A549 (cell line): Measurements from ENCODE around the gene ACTR5. TPM values are rescaled to one million over a fixed set of nuclear protein-coding genes. Genes with fewer than 3 reads are reported as not detected.

Experiments
- ATAC-seq, 2 experiments: fragments of 200-7000 bp in 1 of 2; fragments of >200 bp in 1 of 2; cut with Nextera tagmentation in 1 of 2; cut with Tn5 transposase in 1 of 2; 3 replicates each; pipeline versions ENCODE4 v1.8.0 to v1.9.1; 2018 to 2020; ENCODE audit warnings: mild to moderate bottlenecking in 1 of 2, moderate library complexity in 1 of 2
- CTCF ChIA-PET: fragments of 300-600 bp; sonication (Branson Sonifier 250); formaldehyde crosslinking; extraction: SDS; loops from one replicate; lab custom pipeline; 2021; ENCODE audit warnings: antibody characterized with exemption, inconsistent platforms; lab: Yijun Ruan, JAX
- POLR2A ChIA-PET: fragments of 350-600 bp; formaldehyde crosslinking; extraction: SDS; loops from one replicate; lab custom pipeline; 2021; ENCODE audit warnings: antibody characterized with exemption, inconsistent platforms; lab: Yijun Ruan, JAX
- DNase-seq, 2 experiments: peaks; one replicate each; pipeline versions ENCODE4 v3.0.0 to v3.0.0-alpha.2; 2011 to 2016; ENCODE audit warnings: low read depth in 1 of 2, low spot score in 1 of 2
- FAIRE-seq: peaks from 2 replicates; lab custom pipeline; 2011; peaks lifted over from hg19 to GRCh38; lab: Jason Lieb, UNC
- H3K27ac ChIP-seq, 2 experiments: fragments of >200 bp; sonication (Bioruptor Twin); formaldehyde crosslinking; 3 replicates each; pipeline ENCODE4 v1.5.1; 2016 to 2017
- H3K4me1 ChIP-seq: fragments of >200 bp; sonication (Bioruptor Twin); formaldehyde crosslinking; 3 replicates; pipeline ENCODE4 v1.6.1; 2016
- H3K4me2 ChIP-seq: fragments of >200 bp; sonication (Bioruptor Twin); formaldehyde crosslinking; 3 replicates; pipeline ENCODE4 v1.6.1; 2016
- H3K4me3 ChIP-seq: fragments of >200 bp; sonication (Bioruptor Twin); formaldehyde crosslinking; 3 replicates; pipeline ENCODE4 v1.5.1; 2016
- H3K9me3 ChIP-seq: fragments of >200 bp; sonication (Bioruptor Twin); formaldehyde crosslinking; 3 replicates; pipeline ENCODE4 v1.6.1; 2016
- CBX2 ChIP-seq: fragments of 200-600 bp; sonication (generic); IDR thresholded peaks from 2 replicates; pipeline ENCODE4 v1.6.1; 2016; ENCODE audit warnings: low read depth, mild to moderate bottlenecking, borderline replicate concordance
- CBX8 ChIP-seq: fragments of 200-600 bp; sonication (generic); IDR thresholded peaks from 2 replicates; pipeline ENCODE4 v1.6.1; 2016
- CEBPB ChIP-seq, 2 experiments: fragments of >200 bp in 1 of 2; sonication (Bioruptor Twin) in 1 of 2; formaldehyde crosslinking in 1 of 2; IDR thresholded peaks; 2 replicates each; pipeline ENCODE4 v1.6.1; 2012 to 2016
- CHD2 ChIP-seq: fragments of 150-350 bp; IDR thresholded peaks from 2 replicates; pipeline ENCODE4 v1.6.1; 2014; ENCODE audit warnings: low read length; ENCODE audit not compliant: partially characterized antibody
- EHF ChIP-seq: fragments of 250-450 bp; sonication (Bioruptor Pico); IDR thresholded peaks from 2 replicates; pipeline ENCODE4 v1.5.0; 2020; ENCODE audit warnings: mild to moderate bottlenecking
- FOXS1 ChIP-seq: fragments of 250-450 bp; sonication (Bioruptor Pico); IDR thresholded peaks from 2 replicates; pipeline ENCODE4 v1.5.0; 2020; ENCODE audit warnings: mild to moderate bottlenecking, moderate library complexity
- GATA3 ChIP-seq: IDR thresholded peaks from 2 replicates; pipeline ENCODE4 v1.6.1; 2012; ENCODE audit warnings: borderline replicate concordance
- HDAC2 ChIP-seq: fragments of 200-600 bp; sonication (generic); IDR thresholded peaks from 2 replicates; pipeline ENCODE4 v1.6.1; 2016
- HEYL ChIP-seq: fragments of 250-450 bp; sonication (Bioruptor Pico); IDR thresholded peaks from 2 replicates; pipeline ENCODE4 v1.8.0; 2021; ENCODE audit warnings: mild to moderate bottlenecking, moderate library complexity
- KDM1A ChIP-seq: fragments of 200-600 bp; sonication (generic); IDR thresholded peaks from 2 replicates; pipeline ENCODE4 v1.6.1; 2016; ENCODE audit warnings: low read depth, mild to moderate bottlenecking
- MAZ ChIP-seq: fragments of 150-350 bp; IDR thresholded peaks from 2 replicates; pipeline ENCODE4 v1.6.1; 2014; ENCODE audit warnings: antibody characterized with exemption, low read depth, low read length, borderline replicate concordance
- PHF8 ChIP-seq: fragments of 200-600 bp; sonication (generic); IDR thresholded peaks from 2 replicates; pipeline ENCODE4 v1.6.1; 2016; ENCODE audit warnings: low read depth, mild to moderate bottlenecking, antibody characterized with exemption, moderate library complexity, borderline replicate concordance
- RCOR1 ChIP-seq: fragments of 150-350 bp; IDR thresholded peaks from 2 replicates; pipeline ENCODE4 v1.6.1; 2014; ENCODE audit warnings: antibody characterized with exemption, low read length, low read depth
- RFX5 ChIP-seq: fragments of 450-650 bp; IDR thresholded peaks from 2 replicates; pipeline ENCODE4 v1.7.1; 2014; ENCODE audit warnings: antibody characterized with exemption, mild to moderate bottlenecking, moderate library complexity
- TFCP2L1 ChIP-seq: fragments of 250-450 bp; sonication (Bioruptor Pico); IDR thresholded peaks from 2 replicates; pipeline ENCODE4 v1.5.0; 2021; ENCODE audit warnings: mild to moderate bottlenecking
- WGBS: methylation state at CpG from one replicate; pipeline ENCODE4 v1.1.6; 2017; ENCODE audit errors: missing lambda C conversion rate; 5-methylcytosine and 5-hydroxymethylcytosine counted together
- polyA plus RNA-seq, 4 experiments: library from polyadenylated mRNA; depleted of rRNA in 3 of 4; stranded (reverse); fragments of >200 nt; fragmentation: RNase III in 1 of 4; extraction: RNeasy Plus Mini Kit Qiagen cat#74134 plus additional on column Dnase treatment in 1 of 4; gene quantifications; 2 replicates in 3 of 4; 3 replicates in 1 of 4; pipeline ENCODE4 v1.2.3, GENCODE V29; 2011 to 2017
- TF ChIP-seq, protein P1 (sequence below): IDR thresholded peaks from 2 replicates; pipeline ENCODE4 v1.6.1; 2012
- TF ChIP-seq, protein P2 (sequence below): fragments of >200 bp; sonication (Bioruptor Twin); formaldehyde crosslinking; IDR thresholded peaks from 2 replicates; pipeline ENCODE4 v1.6.1; 2016
- TF ChIP-seq, protein P3 (sequence below): fragments of 450-650 bp; IDR thresholded peaks from 2 replicates; pipeline ENCODE4 v1.6.1; 2014; ENCODE audit warnings: antibody characterized with exemption
- TF ChIP-seq, protein P4 (sequence below): fragments of >200 bp; sonication (Bioruptor Twin); formaldehyde crosslinking; IDR thresholded peaks from 3 replicates; pipeline ENCODE4 v1.5.1; 2016
- TF ChIP-seq, protein P5 (sequence below): fragments of 150-350 bp; IDR thresholded peaks from 2 replicates; pipeline ENCODE4 v1.6.1; 2014; ENCODE audit warnings: low read depth, mild to moderate bottlenecking, low read length

ACTR5 gene
- polyA plus RNA-seq, 2 of the 4 experiments (the other 2 are of a cell fraction), result 9.3 to 11.9 TPM

DNA sequence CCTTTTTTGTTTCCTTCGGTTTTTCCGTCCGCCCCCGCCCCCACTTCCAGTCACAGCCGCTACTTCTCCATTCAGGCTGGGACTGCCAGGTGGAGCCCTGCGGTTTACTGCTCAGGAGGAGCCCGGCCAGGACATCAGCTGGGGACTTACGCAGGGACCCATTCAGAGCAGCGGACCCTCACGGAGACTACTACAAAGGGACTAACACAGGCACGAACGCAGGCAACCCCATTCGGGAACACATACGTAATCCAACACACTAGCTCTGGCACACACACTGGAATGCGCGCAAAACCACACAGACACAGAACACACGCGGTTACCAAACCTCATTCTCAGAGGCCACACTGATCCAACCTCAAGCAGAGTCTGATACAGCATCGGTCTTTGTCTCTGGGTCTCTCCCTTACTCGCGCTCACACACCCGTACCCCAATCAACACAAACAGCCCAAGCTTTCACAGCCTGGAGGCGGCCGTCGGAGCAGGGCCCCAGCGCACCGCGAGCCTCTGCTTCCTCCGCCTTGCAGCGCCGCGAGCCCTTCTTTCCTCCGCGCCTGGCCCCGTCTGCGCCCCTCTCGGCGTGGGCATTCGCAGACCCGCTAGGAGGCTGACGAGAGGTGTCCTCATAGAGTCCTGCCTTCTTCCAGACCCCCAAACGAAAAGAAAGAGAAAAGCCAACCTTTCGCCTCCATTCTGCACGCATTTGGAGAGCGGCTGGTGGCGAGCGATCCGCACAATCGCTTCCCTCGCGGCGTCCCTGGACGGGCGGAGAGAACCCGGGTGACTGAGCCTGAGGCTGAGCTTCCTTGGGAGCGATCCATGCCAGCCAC, 25.0 kb upstream of the ACTR5 start:
- Histone ChIP-seq H3K9me3 (no peaks in the 10 kb centered on the region), H3K27ac (no peak overlapping the region), H3K4me2 (peak overlapping the region; percentile 80), H3K4me1 (peaks cover 17% of the 10 kb centered on the region), H3K4me3 (peak overlapping the region; percentile 35; the same call in 1 of the 3 replicates)
- peak; percentile 78; the same call in 1 of the 2 replicates for TF ChIP-seq HDAC2
- no peak for TF ChIP-seq CBX2
- POLR2A ChIA-PET, result no interaction called here
- peak in 1 of 2 experiments; percentile 4; a peak in 1 of 6 replicates for ATAC-seq
- CTCF ChIA-PET, result interaction anchor here (0.9 to 5.8 kb wide), 6 partner anchors 9 to 171 kb away, joined by 3 to 55 read pairs (median 12); no protein-coding TSS in a partner anchor
- FAIRE-seq, result no peak
- WGBS, result 22% methylated on average over 50 of the region's 56 CpGs
- DNase-seq, result no peak

DNA sequence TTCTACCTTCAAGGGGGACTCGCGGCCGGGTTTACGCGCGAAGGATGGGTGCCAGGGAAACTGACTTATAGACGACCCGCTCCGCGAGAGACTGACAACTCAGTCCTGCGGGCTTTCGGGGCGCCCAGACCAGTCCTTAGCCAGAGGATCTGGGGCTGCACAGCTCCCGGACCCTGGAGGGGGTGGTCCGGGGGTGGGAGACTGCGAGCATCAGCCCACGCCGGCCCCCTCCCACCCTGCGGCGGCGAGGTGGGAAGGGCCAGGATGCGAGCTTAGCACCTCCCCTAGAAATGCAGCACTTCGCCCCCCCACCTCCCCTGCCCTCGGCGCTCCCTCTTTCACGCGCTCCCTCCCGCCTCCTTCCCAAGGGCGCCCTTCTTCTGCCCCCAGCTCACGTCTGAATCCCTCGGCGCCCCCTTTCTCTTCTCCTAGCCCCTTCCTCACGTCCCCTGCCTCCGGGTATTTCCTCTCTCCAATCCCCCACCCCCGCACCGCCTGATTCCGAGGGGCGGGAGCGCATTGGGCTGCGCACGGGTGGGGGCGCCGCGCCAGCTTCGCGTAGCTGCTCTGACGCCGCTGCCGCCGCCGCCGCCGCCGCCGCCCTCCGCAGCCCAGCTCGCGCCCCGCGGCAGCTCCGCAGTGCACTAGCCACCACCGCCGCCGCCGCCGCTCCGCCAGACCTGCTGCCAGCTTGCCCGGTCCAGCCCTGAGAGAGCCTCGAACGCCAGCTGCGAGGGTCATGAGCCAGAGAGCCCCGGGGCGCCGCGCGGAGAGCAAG, 24.2 kb upstream of the ACTR5 start, which contains the start of gene SLC32A1:
SLC32A1 (plus strand) TSS at position 639 of the 778 bp plus-strand sequence. CDS start 239 bp downstream, outside the sequence.
- CTCF ChIA-PET, result interaction anchor here (0.8 to 5.8 kb wide), 12 partner anchors 8 to 175 kb away, joined by 3 to 55 read pairs (median 6); no protein-coding TSS in a partner anchor
- peak within 1 kb of the TSS; percentile 35 for H3K4me3 ChIP-seq
- H3K27ac ChIP-seq, result no peak within 1 kb of the TSS
- H3K9me3 ChIP-seq, result no peaks in the 10 kb centered on the region
- TF ChIP-seq TFCP2L1 (CRISPR knock-in tag), result no peak
- TF ChIP-seq, protein P1, sequence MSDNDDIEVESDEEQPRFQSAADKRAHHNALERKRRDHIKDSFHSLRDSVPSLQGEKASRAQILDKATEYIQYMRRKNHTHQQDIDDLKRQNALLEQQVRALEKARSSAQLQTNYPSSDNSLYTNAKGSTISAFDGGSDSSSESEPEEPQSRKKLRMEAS, result no peak
- TF ChIP-seq KDM1A, result no peak
- TF ChIP-seq CHD2, result no peak
- no peak for TF ChIP-seq HEYL (CRISPR knock-in tag)
- TF ChIP-seq, protein P2, sequence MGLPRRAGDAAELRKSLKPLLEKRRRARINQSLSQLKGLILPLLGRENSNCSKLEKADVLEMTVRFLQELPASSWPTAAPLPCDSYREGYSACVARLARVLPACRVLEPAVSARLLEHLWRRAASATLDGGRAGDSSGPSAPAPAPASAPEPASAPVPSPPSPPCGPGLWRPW, result no peak
- no peak for TF ChIP-seq FOXS1
- TF ChIP-seq EHF, result no peak
- TF ChIP-seq, protein P3, sequence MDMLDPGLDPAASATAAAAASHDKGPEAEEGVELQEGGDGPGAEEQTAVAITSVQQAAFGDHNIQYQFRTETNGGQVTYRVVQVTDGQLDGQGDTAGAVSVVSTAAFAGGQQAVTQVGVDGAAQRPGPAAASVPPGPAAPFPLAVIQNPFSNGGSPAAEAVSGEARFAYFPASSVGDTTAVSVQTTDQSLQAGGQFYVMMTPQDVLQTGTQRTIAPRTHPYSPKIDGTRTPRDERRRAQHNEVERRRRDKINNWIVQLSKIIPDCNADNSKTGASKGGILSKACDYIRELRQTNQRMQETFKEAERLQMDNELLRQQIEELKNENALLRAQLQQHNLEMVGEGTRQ, result no peak
- no peak for TF ChIP-seq RFX5
- TF ChIP-seq MAZ, result no peak
- TF ChIP-seq, protein P4, sequence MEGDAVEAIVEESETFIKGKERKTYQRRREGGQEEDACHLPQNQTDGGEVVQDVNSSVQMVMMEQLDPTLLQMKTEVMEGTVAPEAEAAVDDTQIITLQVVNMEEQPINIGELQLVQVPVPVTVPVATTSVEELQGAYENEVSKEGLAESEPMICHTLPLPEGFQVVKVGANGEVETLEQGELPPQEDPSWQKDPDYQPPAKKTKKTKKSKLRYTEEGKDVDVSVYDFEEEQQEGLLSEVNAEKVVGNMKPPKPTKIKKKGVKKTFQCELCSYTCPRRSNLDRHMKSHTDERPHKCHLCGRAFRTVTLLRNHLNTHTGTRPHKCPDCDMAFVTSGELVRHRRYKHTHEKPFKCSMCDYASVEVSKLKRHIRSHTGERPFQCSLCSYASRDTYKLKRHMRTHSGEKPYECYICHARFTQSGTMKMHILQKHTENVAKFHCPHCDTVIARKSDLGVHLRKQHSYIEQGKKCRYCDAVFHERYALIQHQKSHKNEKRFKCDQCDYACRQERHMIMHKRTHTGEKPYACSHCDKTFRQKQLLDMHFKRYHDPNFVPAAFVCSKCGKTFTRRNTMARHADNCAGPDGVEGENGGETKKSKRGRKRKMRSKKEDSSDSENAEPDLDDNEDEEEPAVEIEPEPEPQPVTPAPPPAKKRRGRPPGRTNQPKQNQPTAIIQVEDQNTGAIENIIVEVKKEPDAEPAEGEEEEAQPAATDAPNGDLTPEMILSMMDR, result no peak
- TF ChIP-seq, protein P5, sequence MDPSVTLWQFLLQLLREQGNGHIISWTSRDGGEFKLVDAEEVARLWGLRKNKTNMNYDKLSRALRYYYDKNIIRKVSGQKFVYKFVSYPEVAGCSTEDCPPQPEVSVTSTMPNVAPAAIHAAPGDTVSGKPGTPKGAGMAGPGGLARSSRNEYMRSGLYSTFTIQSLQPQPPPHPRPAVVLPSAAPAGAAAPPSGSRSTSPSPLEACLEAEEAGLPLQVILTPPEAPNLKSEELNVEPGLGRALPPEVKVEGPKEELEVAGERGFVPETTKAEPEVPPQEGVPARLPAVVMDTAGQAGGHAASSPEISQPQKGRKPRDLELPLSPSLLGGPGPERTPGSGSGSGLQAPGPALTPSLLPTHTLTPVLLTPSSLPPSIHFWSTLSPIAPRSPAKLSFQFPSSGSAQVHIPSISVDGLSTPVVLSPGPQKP, result no peak
- no peak for TF ChIP-seq CBX2
- no peak for TF ChIP-seq CEBPB (IDR thresholded peaks at IDR 0.05)
- TF ChIP-seq PHF8, result no peak
- no peak for TF ChIP-seq RCOR1
- TF ChIP-seq CBX8, result no peak
- no peak for TF ChIP-seq GATA3
- WGBS, result 7% methylated on average over 32 of the region's 76 CpGs
- FAIRE-seq (no peak), ATAC-seq (peak in 1 of 2 experiments; percentile 26; a peak in 2 of 6 replicates), DNase-seq (no peak)
- POLR2A ChIA-PET, result no interaction called here
- peaks cover 17% of the 10 kb centered on the region for H3K4me1 ChIP-seq
- H3K4me2 ChIP-seq, result peak within 1 kb of the TSS; percentile 80
